Measurements from ENCODE around the gene NCOA7. TPM values are rescaled to one million over a fixed set of nuclear protein-coding genes. Genes with fewer than 3 reads are reported as not detected.
A peak's percentile ranks its signal among the peaks of the same experiment; 100 is the strongest.

Gene NCOA7
- total RNA-seq, 1 donor from 2014 or later, result 33.4 TPM

DNA sequence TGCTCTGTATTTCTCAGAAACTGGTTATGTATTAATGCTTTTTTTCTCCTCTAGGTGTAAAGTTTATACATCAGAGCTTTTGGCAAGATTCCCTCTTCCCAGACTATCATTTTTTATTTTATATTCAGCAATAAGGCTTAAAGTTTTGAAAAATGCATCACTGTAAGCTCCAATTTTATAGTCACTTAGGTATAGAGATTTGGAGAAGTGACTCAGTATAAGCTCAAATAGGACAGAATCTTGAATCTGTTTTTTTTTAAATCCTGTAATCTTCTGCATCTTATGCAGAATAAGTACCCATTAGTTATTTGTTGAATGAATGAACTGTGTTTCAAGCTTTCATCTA, 1.0 kb downstream of the NCOA7 start:
- Mint-ChIP-seq H3K27me3 (no peaks in the 10 kb centered on the region), H3K9me3 (no peaks in the 10 kb centered on the region), H3K4me1 (peaks cover 54% of the 10 kb centered on the region), H3K4me3 (peak overlapping the region; percentile 89), H3K27ac (peak overlapping the region; percentile 78), H3K36me3 (ENCODE audit: low read depth) (peaks cover 14% of the 10 kb centered on the region)
- DNase-seq, result no peak
- POLR2A ChIA-PET, result interaction anchor here (0.9 to 3.8 kb wide), 9 partner anchors 12 to 491 kb away, joined by 3 to 145 read pairs (median 20); partner anchors contain the start of genes HDDC2, HINT3 and TRMT11
- CTCF ChIA-PET, result interaction anchor here (0.6 to 5.4 kb wide), 17 partner anchors 10 to 480 kb away, joined by 3 to 57 read pairs (median 3); partner anchors contain the start of gene HINT3
- intact Hi-C loops (cut with micrococcal nuclease), result loop anchor here (2.0 kb wide), 1 partner anchor 67 kb away; no protein-coding TSS in a partner anchor
- TF ChIP-seq, protein P1, sequence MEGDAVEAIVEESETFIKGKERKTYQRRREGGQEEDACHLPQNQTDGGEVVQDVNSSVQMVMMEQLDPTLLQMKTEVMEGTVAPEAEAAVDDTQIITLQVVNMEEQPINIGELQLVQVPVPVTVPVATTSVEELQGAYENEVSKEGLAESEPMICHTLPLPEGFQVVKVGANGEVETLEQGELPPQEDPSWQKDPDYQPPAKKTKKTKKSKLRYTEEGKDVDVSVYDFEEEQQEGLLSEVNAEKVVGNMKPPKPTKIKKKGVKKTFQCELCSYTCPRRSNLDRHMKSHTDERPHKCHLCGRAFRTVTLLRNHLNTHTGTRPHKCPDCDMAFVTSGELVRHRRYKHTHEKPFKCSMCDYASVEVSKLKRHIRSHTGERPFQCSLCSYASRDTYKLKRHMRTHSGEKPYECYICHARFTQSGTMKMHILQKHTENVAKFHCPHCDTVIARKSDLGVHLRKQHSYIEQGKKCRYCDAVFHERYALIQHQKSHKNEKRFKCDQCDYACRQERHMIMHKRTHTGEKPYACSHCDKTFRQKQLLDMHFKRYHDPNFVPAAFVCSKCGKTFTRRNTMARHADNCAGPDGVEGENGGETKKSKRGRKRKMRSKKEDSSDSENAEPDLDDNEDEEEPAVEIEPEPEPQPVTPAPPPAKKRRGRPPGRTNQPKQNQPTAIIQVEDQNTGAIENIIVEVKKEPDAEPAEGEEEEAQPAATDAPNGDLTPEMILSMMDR (IDR thresholded peaks at IDR 0.05), result no peak
- ATAC-seq (ENCODE audit: low read depth), result no peak

DNA sequence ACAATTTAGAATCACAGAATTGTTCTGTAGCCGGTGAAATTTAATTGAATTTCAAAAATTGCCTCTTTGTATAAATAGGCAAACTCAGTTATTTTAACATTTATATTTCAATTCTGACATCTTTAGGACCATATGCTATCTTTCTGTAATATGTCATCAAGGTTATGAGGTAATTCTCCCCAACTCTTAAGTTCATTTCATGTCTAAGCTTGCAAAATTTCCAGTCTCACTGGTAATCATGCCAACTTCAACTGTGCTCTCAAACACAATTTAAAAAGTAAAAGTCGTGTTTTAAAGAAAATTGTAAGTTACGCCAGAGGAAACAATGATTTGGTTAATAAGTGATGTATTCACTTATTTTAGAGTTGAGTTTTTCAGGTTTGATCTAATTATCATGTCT, 1.4 kb downstream of the NCOA7 start:
- Mint-ChIP-seq H3K4me3 (no peak overlapping the region), H3K9me3 (no peaks in the 10 kb centered on the region), H3K4me1 (peaks cover 56% of the 10 kb centered on the region), H3K27me3 (no peaks in the 10 kb centered on the region), H3K36me3 (ENCODE audit: low read depth) (peaks cover 10% of the 10 kb centered on the region), H3K27ac (no peak overlapping the region)
- intact Hi-C loops (cut with micrococcal nuclease), result no loop called here
- ChIA-PET POLR2A (interaction anchor here (0.9 to 3.8 kb wide), 8 partner anchors 12 to 491 kb away, joined by 3 to 145 read pairs (median 22); partner anchors contain the start of genes HDDC2, HINT3 and TRMT11), CTCF (interaction anchor here (0.6 to 5.4 kb wide), 16 partner anchors 11 to 480 kb away, joined by 3 to 57 read pairs (median 3); partner anchors contain the start of gene HINT3)
- no peak for ATAC-seq (ENCODE audit: low read depth)
- TF ChIP-seq, protein P1 (IDR thresholded peaks at IDR 0.05), result no peak
- no peak for DNase-seq

DNA sequence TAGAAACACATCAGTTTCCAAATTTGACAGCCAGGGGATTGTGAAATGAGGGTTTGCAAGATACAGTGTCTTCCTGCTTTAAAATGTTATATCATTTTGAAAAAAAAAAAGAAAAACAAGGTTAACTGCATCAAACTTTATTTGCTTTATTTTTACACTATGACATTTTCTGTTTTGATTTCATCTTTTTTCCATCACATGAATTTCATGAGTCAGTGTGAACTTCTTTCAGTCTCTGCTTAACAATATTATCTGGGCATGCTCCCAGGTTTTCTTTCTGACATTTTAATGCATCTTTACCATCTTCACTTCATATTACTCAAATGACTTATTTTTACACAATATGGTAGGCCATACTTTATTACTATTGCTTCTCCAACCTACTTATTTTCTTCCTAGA, 1.9 kb downstream of the NCOA7 start:
- Mint-ChIP-seq H3K9me3 (no peaks in the 10 kb centered on the region), H3K4me3 (no peak overlapping the region), H3K36me3 (ENCODE audit: low read depth) (peaks cover 6% of the 10 kb centered on the region), H3K4me1 (peaks cover 60% of the 10 kb centered on the region), H3K27me3 (no peaks in the 10 kb centered on the region), H3K27ac (no peak overlapping the region)
- DNase-seq, result no peak
- no peak for ATAC-seq (ENCODE audit: low read depth)
- ChIA-PET POLR2A (interaction anchor here (0.7 to 2.9 kb wide), 3 partner anchors 11 to 164 kb away, joined by 3 to 20 read pairs (median 10); no protein-coding TSS in a partner anchor), CTCF (interaction anchor here (0.7 to 5.4 kb wide), 4 partner anchors 11 to 182 kb away, joined by 3 to 54 read pairs (median 28); no protein-coding TSS in a partner anchor)
- intact Hi-C loops (cut with micrococcal nuclease), result no loop called here
- TF ChIP-seq, protein P1 (IDR thresholded peaks at IDR 0.05), result no peak

DNA sequence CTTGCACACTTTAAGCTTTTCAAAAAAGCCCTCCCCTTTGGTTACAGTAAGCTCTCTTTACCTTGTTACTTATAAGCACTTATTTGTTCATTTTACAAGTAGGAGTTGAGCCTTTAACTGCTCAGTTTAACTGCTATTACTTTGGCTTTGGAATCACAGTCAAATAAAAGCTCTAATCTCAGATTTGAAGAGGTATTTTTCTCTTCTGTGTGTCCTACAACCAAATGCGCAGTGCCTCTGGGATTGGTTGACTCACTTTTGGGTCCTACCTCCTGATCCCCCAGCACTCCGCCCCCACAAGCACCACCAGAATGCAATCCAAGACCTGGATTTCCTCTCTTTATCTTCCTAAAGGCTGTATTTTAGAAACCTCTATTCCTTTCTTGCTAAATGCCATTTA, 2.5 kb downstream of the NCOA7 start:
- ChIA-PET POLR2A (interaction anchor here (0.7 to 2.9 kb wide), 2 partner anchors 12 to 163 kb away, joined by 3 to 10 read pairs; no protein-coding TSS in a partner anchor), CTCF (interaction anchor here (0.7 to 5.4 kb wide), 4 partner anchors 12 to 182 kb away, joined by 3 to 52 read pairs (median 4); no protein-coding TSS in a partner anchor)
- ATAC-seq (ENCODE audit: low read depth), result no peak
- no peak overlapping the region for H3K27ac Mint-ChIP-seq
- intact Hi-C loops (cut with micrococcal nuclease), result no loop called here
- DNase-seq, result no peak
- peaks cover 61% of the 10 kb centered on the region for H3K4me1 Mint-ChIP-seq
- TF ChIP-seq, protein P1 (IDR thresholded peaks at IDR 0.05), result no peak
- no peak overlapping the region for H3K4me3 Mint-ChIP-seq
- H3K27me3 Mint-ChIP-seq, result no peaks in the 10 kb centered on the region
- H3K9me3 Mint-ChIP-seq, result no peaks in the 10 kb centered on the region
- H3K36me3 Mint-ChIP-seq (ENCODE audit: low read depth), result peaks cover 6% of the 10 kb centered on the region

DNA sequence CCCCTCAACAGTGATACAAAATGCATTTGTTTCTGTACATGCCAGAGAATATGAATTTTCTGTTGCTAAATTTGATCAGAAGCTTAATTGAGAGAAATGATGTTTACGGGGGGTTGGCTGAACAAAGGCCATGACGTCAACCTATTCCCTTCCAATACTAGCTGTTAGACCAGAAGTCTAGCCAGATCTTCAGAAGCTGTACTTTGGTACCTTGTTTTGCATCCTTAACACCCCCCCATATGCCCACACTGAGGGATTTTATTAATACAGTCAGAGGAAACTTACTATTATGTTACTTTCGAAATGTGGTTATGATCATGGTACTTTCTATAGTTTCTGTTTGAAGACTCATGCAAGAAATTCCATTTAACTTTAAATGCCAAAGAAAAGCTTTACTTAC, 3.1 kb downstream of the NCOA7 start:
- ChIA-PET POLR2A (interaction anchor here (0.9 to 2.9 kb wide), 2 partner anchors 13 to 163 kb away, joined by 4 to 10 read pairs; partner anchors contain the start of gene HINT3), CTCF (interaction anchor here (1.4 to 1.6 kb wide), 2 partner anchors 13 to 181 kb away, joined by 3 to 4 read pairs; no protein-coding TSS in a partner anchor)
- no peaks in the 10 kb centered on the region for H3K27me3 Mint-ChIP-seq
- no peak overlapping the region for H3K27ac Mint-ChIP-seq
- DNase-seq (no peak), ATAC-seq (ENCODE audit: low read depth) (no peak)
- TF ChIP-seq, protein P1 (IDR thresholded peaks at IDR 0.05), result no peak
- intact Hi-C loops (cut with micrococcal nuclease), result no loop called here
- no peak overlapping the region for H3K4me3 Mint-ChIP-seq
- no peaks in the 10 kb centered on the region for H3K9me3 Mint-ChIP-seq
- H3K4me1 Mint-ChIP-seq, result peaks cover 61% of the 10 kb centered on the region
- H3K36me3 Mint-ChIP-seq (ENCODE audit: low read depth), result peaks cover 6% of the 10 kb centered on the region

Data from activated B cell treated with CpG ODN at 0.5 μM for 24 hours (primary cell).